K562 (cell line): Measurements from ENCODE around the gene ELK4. TPM values are rescaled to one million over a fixed set of nuclear protein-coding genes. Genes with fewer than 3 reads are reported as not detected.

Source experiments
- ATAC-seq: fragments of 200-7000 bp; cut with Tn5 transposase; 3 replicates; pipeline ENCODE4 v1.9.1; 2020; ENCODE audit warnings: moderate library complexity
- BruUV-seq: library from RNA; stranded (reverse); fragments of 400-500 nt; replicated peaks from 2 replicates; lab custom pipeline; 2021; lab: Mats Ljungman, UMichigan
- CTCF ChIA-PET: fragments of 300-600 bp; formaldehyde crosslinking; extraction: SDS; loops from one replicate; lab custom pipeline; 2021; ENCODE audit warnings: low intra/inter-chr PET ratio; lab: Yijun Ruan, JAX
- POLR2A ChIA-PET: fragments of 300-600, 350-650 bp; sonication (Branson Sonifier 250); formaldehyde crosslinking; extraction: SDS; loops from one replicate; lab custom pipeline; 2021; ENCODE audit warnings: antibody characterized with exemption, inconsistent platforms; lab: Yijun Ruan, JAX
- DNase-seq, 4 experiments: peaks; one replicate each; pipeline versions ENCODE4 v3.0.0 to v3.0.0-alpha.2; 2011 to 2018; ENCODE audit warnings: low spot score in 3 of 4, mixed read lengths in 3 of 4; ENCODE audit errors: extremely low read depth in 1 of 4
- FAIRE-seq: peaks from 2 replicates; lab custom pipeline; 2011; peaks lifted over from hg19 to GRCh38; lab: Jason Lieb, UNC
- H2AFZ ChIP-seq: 2 replicates; pipeline ENCODE4 v1.6.0; 2011; ENCODE audit warnings: low read depth, low read length, control low read depth, inconsistent platforms
- H3K27ac ChIP-seq: fragments of 200-600 bp; 3 replicates; pipeline ENCODE4 v1.8.0; 2011; ENCODE audit warnings: low read depth, mild to moderate bottlenecking, control low read depth, inconsistent platforms, low read length, moderate library complexity, mixed read lengths; ENCODE audit errors: extremely low read depth
- H3K27me3 ChIP-seq, 2 experiments: fragments of 300-600 bp in 1 of 2; 2 replicates in 1 of 2; 3 replicates in 1 of 2; pipeline versions ENCODE4 v1.6.0 to v1.8.0; 2011; ENCODE audit warnings: inconsistent platforms in 2 of 2, low read length in 2 of 2, mild to moderate bottlenecking in 1 of 2, mixed read lengths in 1 of 2, moderate library complexity in 1 of 2; ENCODE audit not compliant: control insufficient read depth in 2 of 2, insufficient read depth in 2 of 2
- H3K36me3 ChIP-seq: fragments of 300-600 bp; 3 replicates; pipeline ENCODE4 v1.8.0; 2011; ENCODE audit warnings: mild to moderate bottlenecking, low read length, inconsistent platforms; ENCODE audit not compliant: control insufficient read depth, insufficient read depth
- H3K4me1 ChIP-seq, 2 experiments: fragments of 200-600 bp in 1 of 2; replicated peaks in 1 of 2; 2 replicates in 1 of 2; 3 replicates in 1 of 2; pipeline versions ENCODE4 v1.5.1 to v1.8.0; 2011; ENCODE audit warnings: inconsistent platforms in 2 of 2, low read length in 2 of 2, mild to moderate bottlenecking in 1 of 2, mixed read lengths in 1 of 2, moderate library complexity in 1 of 2; ENCODE audit not compliant: control insufficient read depth in 2 of 2, insufficient read depth in 2 of 2
- H3K4me2 ChIP-seq: 2 replicates; pipeline ENCODE4 v1.6.1; 2011; ENCODE audit warnings: low read length, control low read depth, inconsistent platforms, mixed read lengths; ENCODE audit not compliant: insufficient read depth
- H3K4me3 ChIP-seq: fragments of 200-600 bp; sonication (generic), shearing (Covaris generic); 2 replicates; pipeline ENCODE4 v1.5.1; 2016; ENCODE audit warnings: control low read depth, inconsistent platforms
- H3K79me2 ChIP-seq: fragments of 200-600 bp; 3 replicates; pipeline ENCODE4 v1.8.0; 2011; ENCODE audit warnings: low read length, inconsistent platforms; ENCODE audit not compliant: control insufficient read depth, insufficient read depth
- H3K9ac ChIP-seq, 2 experiments: 2 replicates each; pipeline versions ENCODE4 v1.6.0 to v1.6.1; 2011; ENCODE audit warnings: low read depth in 2 of 2, low read length in 2 of 2, control low read depth in 1 of 2, inconsistent platforms in 1 of 2, mild to moderate bottlenecking in 1 of 2, mixed read lengths in 1 of 2; ENCODE audit not compliant: insufficient read depth in 1 of 2
- H3K9me1 ChIP-seq: one replicate; pipeline ENCODE4 v1.6.0; 2011; ENCODE audit warnings: inconsistent platforms, mild to moderate bottlenecking, low read length, moderate library complexity; ENCODE audit not compliant: control insufficient read depth, insufficient read depth
- H3K9me3 ChIP-seq: replicated peaks from 2 replicates; pipeline ENCODE4 v1.5.1; 2011; ENCODE audit warnings: low read depth, low read length, inconsistent platforms; ENCODE audit not compliant: control insufficient read depth, insufficient read depth
- H4K20me1 ChIP-seq: replicated peaks from 2 replicates; pipeline ENCODE4 v1.6.1; 2011; ENCODE audit warnings: low read length, inconsistent platforms, mixed read lengths; ENCODE audit not compliant: control insufficient read depth, insufficient read depth
- HNRNPL ChIP-seq: fragments of 200-400 bp; formaldehyde crosslinking; IDR thresholded peaks from 2 replicates; pipeline ENCODE4 v1.6.1; 2017; ENCODE audit warnings: low read depth, mild to moderate bottlenecking, low read length
- ID3 ChIP-seq, 2 experiments: fragments of 250-450 bp in 1 of 2; fragments of 450-650 bp in 1 of 2; sonication (Bioruptor Pico) in 1 of 2; IDR thresholded peaks; 2 replicates each; pipeline versions ENCODE4 v1.6.1 to v1.8.0; 2016 to 2021; ENCODE audit warnings: mild to moderate bottlenecking in 2 of 2, moderate library complexity in 2 of 2, missing compliant biosample characterization in 1 of 2, missing genetic modification characterization in 1 of 2
- JUND ChIP-seq, 2 experiments: IDR thresholded peaks; 2 replicates in 1 of 2; 3 replicates in 1 of 2; pipeline ENCODE4 v1.6.1; 2011; ENCODE audit warnings: borderline replicate concordance in 2 of 2, low read depth in 2 of 2, low read length in 2 of 2, improper control_type of control experiment in 1 of 2, missing biosample characterization in 1 of 2, missing genetic modification characterization in 1 of 2, missing genetic modification reagents in 1 of 2
- MYC ChIP-seq, 2 experiments: fragments of 250-450 bp in 1 of 2; sonication (Bioruptor Pico) in 1 of 2; IDR thresholded peaks; 2 replicates each; pipeline versions ENCODE4 v1.5.1 to v1.6.1; 2012 to 2021; ENCODE audit warnings: low read depth in 2 of 2, borderline replicate concordance in 1 of 2, improper control_type of control experiment in 1 of 2, low read length in 1 of 2, mild to moderate bottlenecking in 1 of 2, moderate library complexity in 1 of 2
- NFRKB ChIP-seq: fragments of 450-650 bp; IDR thresholded peaks from 2 replicates; pipeline ENCODE4 v1.6.1; 2016; ENCODE audit warnings: low read depth
- RAD21 ChIP-seq, 2 experiments: fragments of 250-450 bp in 1 of 2; fragments of 450-650 bp in 1 of 2; sonication (Bioruptor Pico) in 1 of 2; formaldehyde crosslinking in 1 of 2; IDR thresholded peaks in 1 of 2; conservative IDR thresholded peaks in 1 of 2; 2 replicates each; pipeline versions ENCODE4 v1.4.0 to v1.8.0; 2020 to 2022; ENCODE audit warnings: mild to moderate bottlenecking in 2 of 2, moderate library complexity in 1 of 2
- TEAD2 ChIP-seq: fragments of 450-650 bp; IDR thresholded peaks from 2 replicates; pipeline ENCODE4 v1.6.1; 2016; ENCODE audit warnings: missing genetic modification characterization, control low read depth, missing compliant biosample characterization
- TRIM28 ChIP-seq: fragments of 450-650 bp; IDR thresholded peaks from 2 replicates; pipeline ENCODE4 v1.6.1; 2017
- ZFX ChIP-seq: sonication (generic); formaldehyde crosslinking; IDR thresholded peaks from 2 replicates; pipeline ENCODE4 v1.8.0; 2022; ENCODE audit warnings: mild to moderate bottlenecking, missing genetic modification reagents, moderate library complexity
- WGBS: fragments of 100-300 bp; shearing (Covaris generic); methylation state at CpG from one replicate; pipeline ENCODE4 v1.1.6; 2016; ENCODE audit warnings: low coverage, mixed read lengths; ENCODE audit not compliant: insufficient coverage; ENCODE audit errors: missing lambda C conversion rate; 5-methylcytosine and 5-hydroxymethylcytosine counted together
- in situ Hi-C: fragments of 300-500 bp; cut with MboI; formaldehyde crosslinking; loops from 4 replicates; pipeline ENCODE4 v1.15.0; 2018; ENCODE audit warnings: inconsistent platforms, mixed read lengths
- intact Hi-C: fragments of 100-400 bp; cut with micrococcal nuclease; formaldehyde crosslinking; loops from 2 replicates; pipeline ENCODE4 v1.14.2; 2022
- polyA plus RNA-seq, 8 experiments: library from polyadenylated mRNA; depleted of rRNA in 4 of 8; stranded (reverse) in 5 of 8; unstranded in 3 of 8; fragments of >200 nt; fragmentation: Nextera tagmentation in 2 of 8; fragmentation: Illumina TruSeq in 1 of 8; extraction: Ambion mirVana in 2 of 8; extraction: Trizol in 1 of 8; gene quantifications; 2 replicates each; pipeline versions ENCODE4 v1.2.1 to v1.2.3, GENCODE V29; 2011 to 2014; ENCODE audit warnings: inconsistent platforms in 1 of 8, missing spikeins in 1 of 8
- total RNA-seq, 7 experiments: library from RNA; depleted of rRNA in 6 of 7; stranded (reverse); fragments of >200 nt in 6 of 7; fragmentation: Illumina TruSeq in 2 of 7; extraction: Trizol in 2 of 7; gene quantifications; 2 replicates each; pipeline versions ENCODE4 v1.2.1 to v1.2.3, GENCODE V29; 2011 to 2021; ENCODE audit warnings: low replicate concordance in 1 of 7
- TF ChIP-seq, protein P1 (sequence below), 2 experiments: fragments of 450-650 bp in 1 of 2; sonication (generic) in 1 of 2; formaldehyde crosslinking in 1 of 2; IDR thresholded peaks in 1 of 2; conservative IDR thresholded peaks in 1 of 2; 2 replicates each; pipeline versions ENCODE4 v1.6.1 to v1.8.1; 2016 to 2023; ENCODE audit warnings: mild to moderate bottlenecking in 2 of 2, moderate library complexity in 2 of 2, inconsistent platforms in 1 of 2, missing genetic modification reagents in 1 of 2
- TF ChIP-seq, protein P2 (sequence below): sonication (generic); formaldehyde crosslinking; IDR thresholded peaks from 2 replicates; pipeline ENCODE4 v1.9.0; 2022; ENCODE audit warnings: mild to moderate bottlenecking, missing genetic modification reagents
- TF ChIP-seq, protein P3 (sequence below), 2 experiments: IDR thresholded peaks; 2 replicates each; pipeline ENCODE4 v1.6.1; 2011; ENCODE audit warnings: borderline replicate concordance in 1 of 2, control low read depth in 1 of 2, low read depth in 1 of 2, low read length in 1 of 2, mild to moderate bottlenecking in 1 of 2, mixed read lengths in 1 of 2, moderate library complexity in 1 of 2; ENCODE audit not compliant: insufficient read depth in 1 of 2, insufficient read length in 1 of 2, poor library complexity in 1 of 2, severe bottlenecking in 1 of 2; ENCODE audit errors: extremely low read depth in 1 of 2

Gene ELK4
- total and polyA plus RNA-seq, 9 of the 15 experiments (the other 6 are each of a cell fraction or from before 2014, with no cell fraction given), result 2.0 to 21.7 (median 9.2) TPM

DNA sequence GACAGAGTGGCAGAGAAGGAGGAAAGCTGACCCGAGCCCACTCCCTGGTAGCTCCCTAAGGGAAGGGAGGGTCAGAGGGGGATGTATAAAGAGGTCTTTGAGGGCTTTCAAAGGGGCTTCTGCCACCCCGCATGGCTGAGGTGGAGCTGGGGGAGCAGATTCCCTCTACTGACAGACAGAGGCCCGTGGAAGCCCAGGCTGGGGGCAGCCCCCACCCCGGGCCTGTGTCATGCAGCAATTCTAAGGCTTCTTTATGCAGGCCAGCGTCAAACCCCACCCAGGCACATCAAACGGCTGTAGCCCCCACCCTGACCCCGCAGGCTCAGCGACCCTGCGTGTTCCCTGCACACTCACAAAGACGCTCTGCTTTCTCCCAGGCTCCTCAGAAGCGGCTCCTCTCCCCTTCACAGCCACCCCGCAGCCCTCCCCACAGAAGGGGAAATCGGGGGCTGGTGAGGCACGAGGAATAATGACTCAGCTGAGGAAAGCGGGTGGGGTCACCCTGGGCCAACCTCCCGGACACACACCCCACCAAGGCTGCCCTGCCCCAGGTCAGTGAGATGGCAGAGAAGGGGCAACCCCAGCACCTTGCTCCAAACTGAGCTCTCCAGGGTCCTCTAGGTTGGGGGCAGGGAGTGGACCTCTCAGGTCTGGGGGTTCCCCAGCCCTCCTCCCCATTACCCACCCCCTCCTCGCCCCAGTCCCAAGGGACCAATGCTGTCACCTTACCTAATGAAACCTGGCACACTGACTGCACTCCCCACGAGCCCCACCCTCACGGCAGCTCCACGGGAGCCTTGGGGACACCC, 37.7 kb upstream of the ELK4 start (continued):
- TF ChIP-seq, protein P1, sequence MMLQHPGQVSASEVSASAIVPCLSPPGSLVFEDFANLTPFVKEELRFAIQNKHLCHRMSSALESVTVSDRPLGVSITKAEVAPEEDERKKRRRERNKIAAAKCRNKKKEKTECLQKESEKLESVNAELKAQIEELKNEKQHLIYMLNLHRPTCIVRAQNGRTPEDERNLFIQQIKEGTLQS (IDR thresholded peaks at IDR 0.05), result peak; percentile 19; the same call in 1 of the 2 replicates
- TF ChIP-seq, protein P1 (CRISPR knock-in tag; conservative IDR thresholded peaks at IDR 0.05), result no peak

DNA sequence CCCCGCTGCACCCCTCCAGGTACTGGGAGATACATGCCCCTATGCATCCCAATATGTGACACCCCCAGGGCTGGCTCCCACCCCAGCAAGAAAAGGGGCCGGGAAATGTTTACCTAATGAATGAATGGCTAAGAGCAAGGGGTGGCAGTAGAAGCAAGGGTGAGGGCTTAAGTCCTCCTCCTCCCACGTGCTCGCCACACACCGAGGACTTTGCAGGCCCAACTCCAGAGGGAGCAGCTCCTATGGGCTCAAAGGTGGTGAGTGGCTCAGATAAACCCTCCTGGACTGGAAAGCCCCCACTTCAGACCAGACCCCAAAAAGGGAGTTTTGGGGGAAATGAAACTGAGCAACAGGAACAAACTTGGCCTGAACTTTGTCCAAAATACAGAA, 37.1 kb upstream of the ELK4 start:
- Histone ChIP-seq H3K9ac (peak overlapping the region in 1 of 2 experiments; percentile 24; a peak in 2 of 4 replicates), H3K27me3 (peaks cover 0 to 12% of the 10 kb centered on the region in 2 experiments; a peak in 1 of 5 replicates), H3K79me2 (no peaks in the 10 kb centered on the region), H3K4me2 (no peak overlapping the region), H3K9me1 (no peaks in the 10 kb centered on the region), H3K4me1 (peaks cover 9 to 19% of the 10 kb centered on the region in 2 experiments; a peak in 4 of 5 replicates), H3K27ac (no peak overlapping the region), H2AFZ (peak overlapping the region; percentile 17; the same call in 1 of the 2 replicates), H3K36me3 (no peaks in the 10 kb centered on the region), H3K4me3 (no peak overlapping the region), H4K20me1 (peaks cover 22% of the 10 kb centered on the region; the same call in 1 of the 2 replicates), H3K9me3 (no peaks in the 10 kb centered on the region)
- FAIRE-seq, result no peak
- in situ Hi-C loops (no loop called here), intact Hi-C loops (no loop called here)
- WGBS, result 37% methylated on average over 5 of the region's 5 CpGs
- no TSS peak for BruUV-seq
- peak; percentile 68 for ATAC-seq
- ChIA-PET POLR2A (interaction anchor here (0.6 to 2.2 kb wide), 5 partner anchors 10 to 40 kb away, joined by 3 to 8 read pairs (median 3); partner anchors contain the start of gene SLC45A3), CTCF (interaction anchor here (1.6 kb wide), 1 partner anchor 42 kb away, joined by 6 read pairs; no protein-coding TSS in a partner anchor)
- peak; percentile 51 to 65 (median 54) for DNase-seq
- TF ChIP-seq JUND (IDR thresholded peaks at IDR 0.05; ENCODE audit: borderline replicate concordance, low read depth, low read length) (0 out of 2 replicates have a peak, but pooled peaks have one; percentile 5), JUND (tag; IDR thresholded peaks at IDR 0.05; ENCODE audit: borderline replicate concordance, low read depth, low read length) (no peak), TEAD2 (tag) (no peak), TRIM28 (no peak), NFRKB (no peak), MYC (IDR thresholded peaks at IDR 0.05; ENCODE audit: low read depth, low read length) (peak; percentile 66), MYC (CRISPR knock-in tag; IDR thresholded peaks at IDR 0.05; ENCODE audit: borderline replicate concordance, low read depth) (no peak), HNRNPL (no peak), ZFX (CRISPR knock-in tag) (peak; percentile 37), ID3 (CRISPR knock-in tag; IDR thresholded peaks at IDR 0.05) (no peak), ID3 (tag; IDR thresholded peaks at IDR 0.05) (no peak), RAD21 (CRISPR knock-in tag; conservative IDR thresholded peaks at IDR 0.05 in 1 of 2, IDR thresholded peaks at IDR 0.05 in 1 of 2) (peak; percentile 19 to 55; a peak in 3 of 4 replicates)
- TF ChIP-seq, protein P2, sequence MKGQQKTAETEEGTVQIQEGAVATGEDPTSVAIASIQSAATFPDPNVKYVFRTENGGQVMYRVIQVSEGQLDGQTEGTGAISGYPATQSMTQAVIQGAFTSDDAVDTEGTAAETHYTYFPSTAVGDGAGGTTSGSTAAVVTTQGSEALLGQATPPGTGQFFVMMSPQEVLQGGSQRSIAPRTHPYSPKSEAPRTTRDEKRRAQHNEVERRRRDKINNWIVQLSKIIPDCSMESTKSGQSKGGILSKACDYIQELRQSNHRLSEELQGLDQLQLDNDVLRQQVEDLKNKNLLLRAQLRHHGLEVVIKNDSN (CRISPR knock-in tag), result peak; percentile 34; the same call in 1 of the 2 replicates
- TF ChIP-seq, protein P3, sequence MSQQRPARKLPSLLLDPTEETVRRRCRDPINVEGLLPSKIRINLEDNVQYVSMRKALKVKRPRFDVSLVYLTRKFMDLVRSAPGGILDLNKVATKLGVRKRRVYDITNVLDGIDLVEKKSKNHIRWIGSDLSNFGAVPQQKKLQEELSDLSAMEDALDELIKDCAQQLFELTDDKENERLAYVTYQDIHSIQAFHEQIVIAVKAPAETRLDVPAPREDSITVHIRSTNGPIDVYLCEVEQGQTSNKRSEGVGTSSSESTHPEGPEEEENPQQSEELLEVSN (IDR thresholded peaks at IDR 0.05; ENCODE audit: borderline replicate concordance in 1 of 2, extremely low read depth in 1 of 2, insufficient read depth in 1 of 2, insufficient read length in 1 of 2, low read depth in 1 of 2, low read length in 1 of 2, poor library complexity in 1 of 2, severe bottlenecking in 1 of 2), result peak; percentile 63 to 70
